Right renal pelvis (tissue), 4 donors: ENCODE results near the gene RIF1. TPM values are rescaled to one million over a fixed set of nuclear protein-coding genes. Genes with fewer than 3 reads are reported as not detected.
A peak's percentile ranks its signal among the peaks of the same experiment; 100 is the strongest.

ENCODE experiments used
- DNase-seq, 4 donors: peaks; one replicate each; pipeline ENCODE4 v3.0.0-alpha.2; 2013; ENCODE audit warnings: low read depth in 4 of 4, low spot score in 3 of 4, missing footprints in 1 of 4
- polyA plus RNA-seq, 4 donors: library from polyadenylated mRNA; unstranded; fragments of 120-200 nt; gene quantifications; one replicate each; pipeline ENCODE4 v1.2.1, GENCODE V29; 2013; ENCODE audit not compliant: insufficient read length in 4 of 4

Gene RIF1, protein sequence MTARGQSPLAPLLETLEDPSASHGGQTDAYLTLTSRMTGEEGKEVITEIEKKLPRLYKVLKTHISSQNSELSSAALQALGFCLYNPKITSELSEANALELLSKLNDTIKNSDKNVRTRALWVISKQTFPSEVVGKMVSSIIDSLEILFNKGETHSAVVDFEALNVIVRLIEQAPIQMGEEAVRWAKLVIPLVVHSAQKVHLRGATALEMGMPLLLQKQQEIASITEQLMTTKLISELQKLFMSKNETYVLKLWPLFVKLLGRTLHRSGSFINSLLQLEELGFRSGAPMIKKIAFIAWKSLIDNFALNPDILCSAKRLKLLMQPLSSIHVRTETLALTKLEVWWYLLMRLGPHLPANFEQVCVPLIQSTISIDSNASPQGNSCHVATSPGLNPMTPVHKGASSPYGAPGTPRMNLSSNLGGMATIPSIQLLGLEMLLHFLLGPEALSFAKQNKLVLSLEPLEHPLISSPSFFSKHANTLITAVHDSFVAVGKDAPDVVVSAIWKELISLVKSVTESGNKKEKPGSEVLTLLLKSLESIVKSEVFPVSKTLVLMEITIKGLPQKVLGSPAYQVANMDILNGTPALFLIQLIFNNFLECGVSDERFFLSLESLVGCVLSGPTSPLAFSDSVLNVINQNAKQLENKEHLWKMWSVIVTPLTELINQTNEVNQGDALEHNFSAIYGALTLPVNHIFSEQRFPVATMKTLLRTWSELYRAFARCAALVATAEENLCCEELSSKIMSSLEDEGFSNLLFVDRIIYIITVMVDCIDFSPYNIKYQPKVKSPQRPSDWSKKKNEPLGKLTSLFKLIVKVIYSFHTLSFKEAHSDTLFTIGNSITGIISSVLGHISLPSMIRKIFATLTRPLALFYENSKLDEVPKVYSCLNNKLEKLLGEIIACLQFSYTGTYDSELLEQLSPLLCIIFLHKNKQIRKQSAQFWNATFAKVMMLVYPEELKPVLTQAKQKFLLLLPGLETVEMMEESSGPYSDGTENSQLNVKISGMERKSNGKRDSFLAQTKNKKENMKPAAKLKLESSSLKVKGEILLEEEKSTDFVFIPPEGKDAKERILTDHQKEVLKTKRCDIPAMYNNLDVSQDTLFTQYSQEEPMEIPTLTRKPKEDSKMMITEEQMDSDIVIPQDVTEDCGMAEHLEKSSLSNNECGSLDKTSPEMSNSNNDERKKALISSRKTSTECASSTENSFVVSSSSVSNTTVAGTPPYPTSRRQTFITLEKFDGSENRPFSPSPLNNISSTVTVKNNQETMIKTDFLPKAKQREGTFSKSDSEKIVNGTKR (N-terminal part only)
- 10 to 100 TPM; 34.9 to 42.7 (median 40.8) TPM for polyA plus RNA-seq

DNA sequence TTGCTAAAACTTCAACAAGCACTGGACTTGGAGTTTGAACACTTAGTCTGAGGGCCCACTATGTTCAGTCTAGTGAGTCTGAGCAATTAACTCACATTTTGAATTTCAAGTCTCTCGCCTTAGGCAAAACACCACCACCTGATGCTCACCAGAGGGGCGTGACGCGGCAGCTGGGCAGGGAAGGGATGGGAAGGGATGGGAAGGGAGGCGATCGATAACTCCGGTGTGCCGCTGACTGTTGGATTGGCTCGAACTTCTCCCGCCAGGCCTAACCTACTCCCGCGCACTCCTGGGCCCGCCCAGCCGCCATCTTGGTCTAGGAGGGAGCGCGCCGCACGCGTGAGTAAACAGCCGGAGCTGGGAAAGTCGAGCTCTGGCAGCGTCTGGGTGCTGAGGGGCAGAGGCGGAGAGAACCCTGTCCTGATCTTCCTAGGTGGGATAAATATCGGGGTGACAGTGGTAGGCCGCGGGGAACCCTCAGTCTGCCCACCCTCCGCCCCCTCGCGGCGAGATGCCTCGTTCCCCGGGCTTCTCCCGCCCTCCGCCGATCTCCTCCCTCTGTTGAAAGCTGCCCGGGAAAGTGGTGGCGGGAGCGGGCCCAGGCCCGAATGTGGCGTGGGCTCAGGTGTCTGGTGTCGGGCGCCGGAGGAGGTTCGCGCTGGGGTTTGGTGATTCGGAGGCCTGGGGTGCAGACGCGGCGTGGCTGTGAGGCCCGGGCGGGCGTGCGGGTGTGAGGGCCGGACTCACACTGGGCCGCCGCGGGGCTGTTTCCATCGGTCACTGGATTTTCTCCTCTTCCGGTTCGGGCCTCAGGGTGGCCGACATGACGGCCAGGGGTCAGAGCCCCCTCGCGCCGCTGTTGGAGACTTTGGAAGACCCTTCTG lies at the start of gene RIF1:
Gene RIF1, plus strand, starts transcription at position 302 of the 884 bp plus-strand sequence. Its CDS starts 522 bp downstream, at position 824.
- peak; percentile 80 to 88 (median 82) for DNase-seq

DNA sequence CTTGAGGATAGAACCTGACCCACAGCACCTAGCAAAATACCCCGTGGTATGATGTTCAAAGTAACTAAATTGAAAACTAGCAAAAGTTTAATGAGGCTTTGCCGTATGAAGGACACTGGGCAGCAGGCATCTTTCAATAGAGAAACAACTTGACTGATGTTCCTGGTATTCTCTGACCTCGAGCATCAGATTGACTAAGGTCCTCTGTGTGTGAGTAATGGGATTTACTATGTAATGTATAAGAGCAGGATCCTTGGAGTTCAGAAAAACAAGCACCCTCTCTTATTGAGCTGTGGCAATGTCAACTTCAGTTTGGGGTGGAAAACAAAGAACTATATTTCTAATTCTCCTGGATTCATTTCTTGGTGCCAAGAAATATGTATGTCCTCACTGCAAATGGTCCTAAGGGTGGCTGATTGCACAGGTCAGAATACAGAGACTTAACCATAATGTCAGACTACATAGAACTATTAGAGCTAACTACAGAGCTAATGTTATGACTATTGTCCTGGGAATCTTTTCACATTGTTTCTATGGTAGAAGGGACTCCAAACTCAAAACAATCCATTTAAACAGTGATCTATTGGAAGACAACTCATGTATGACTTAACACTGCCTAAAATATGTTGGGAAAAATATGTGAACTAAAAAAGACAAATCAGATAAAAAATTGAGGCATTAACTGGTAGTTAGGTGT lies 47.9 kb upstream of the RIF1 start:
- no peak for DNase-seq

DNA sequence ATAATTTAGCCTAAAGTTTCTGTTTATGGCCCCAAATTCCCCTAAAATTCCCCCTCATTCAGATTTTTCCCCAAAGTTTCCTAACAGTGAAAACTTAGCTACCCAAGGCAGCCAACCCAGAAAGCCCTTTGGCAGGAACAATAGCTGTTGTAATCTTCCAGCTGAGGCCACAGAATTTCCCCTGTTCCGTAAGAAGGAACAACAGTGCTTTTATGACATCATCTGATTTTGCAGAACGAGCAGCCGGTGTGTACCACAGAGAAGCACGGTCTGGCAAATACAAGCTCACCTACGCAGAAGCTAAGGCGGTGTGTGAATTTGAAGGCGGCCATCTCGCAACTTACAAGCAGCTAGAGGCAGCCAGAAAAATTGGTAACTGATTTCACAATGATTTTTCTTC lies 46.0 kb upstream of the RIF1 start:
- DNase-seq = no peak

DNA sequence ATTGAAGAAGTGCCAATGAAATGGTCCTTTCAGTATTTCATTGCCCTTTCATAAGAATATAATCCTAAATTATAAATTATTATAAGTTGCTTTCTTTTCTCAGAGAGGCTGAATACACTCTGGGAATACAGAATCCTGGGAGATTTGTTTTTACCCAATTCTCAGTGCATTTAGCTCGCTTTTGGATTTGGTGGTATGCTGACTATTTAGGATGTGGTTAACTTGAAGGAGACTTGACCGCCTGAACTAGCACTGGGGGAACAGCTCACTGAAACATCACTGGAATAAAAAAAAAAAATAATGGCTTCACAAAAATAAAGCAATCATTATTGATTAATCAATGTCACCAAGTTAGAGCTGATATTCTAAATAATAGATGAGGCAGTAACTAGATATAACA lies 42.1 kb upstream of the RIF1 start:
- no peak for DNase-seq

DNA sequence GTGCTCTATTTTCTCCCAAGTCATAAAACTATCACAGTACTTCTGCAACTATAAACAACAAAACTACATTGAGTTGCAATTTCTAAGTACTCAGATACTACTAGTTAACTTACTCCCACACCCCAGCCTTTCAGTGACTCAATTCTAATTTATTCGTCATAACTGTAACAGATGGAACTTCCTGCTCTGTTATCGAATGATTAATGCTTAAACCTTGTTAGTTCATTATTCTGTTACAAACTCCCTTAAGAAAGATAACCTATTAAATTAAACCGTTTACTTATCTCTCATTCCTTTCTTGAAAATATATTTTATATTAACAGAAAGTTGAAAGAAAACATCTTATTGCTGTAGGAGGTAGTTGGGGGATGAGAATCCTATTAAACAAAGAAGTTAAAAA lies 35.3 kb upstream of the RIF1 start:
- DNase-seq = peak in 3 of 4 donors; percentile 8 to 46 (median 28)

DNA sequence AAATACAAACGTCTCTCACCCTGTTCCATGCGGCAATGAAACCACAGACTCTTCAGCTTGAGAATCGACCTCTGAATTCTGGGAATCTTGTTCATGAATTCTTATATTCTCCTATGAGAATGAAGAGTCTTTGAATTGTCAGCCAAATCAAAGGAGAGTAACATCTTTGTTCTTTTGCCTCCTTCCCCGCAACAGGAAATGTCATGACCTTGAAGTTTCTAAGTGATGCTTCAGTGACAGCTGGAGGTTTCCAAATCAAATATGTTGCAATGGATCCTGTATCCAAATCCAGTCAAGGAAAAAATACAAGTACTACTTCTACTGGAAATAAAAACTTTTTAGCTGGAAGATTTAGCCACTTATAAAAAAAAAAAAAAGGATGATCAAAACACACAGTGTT lies 30.5 kb upstream of the RIF1 start:
- no peak for DNase-seq

DNA sequence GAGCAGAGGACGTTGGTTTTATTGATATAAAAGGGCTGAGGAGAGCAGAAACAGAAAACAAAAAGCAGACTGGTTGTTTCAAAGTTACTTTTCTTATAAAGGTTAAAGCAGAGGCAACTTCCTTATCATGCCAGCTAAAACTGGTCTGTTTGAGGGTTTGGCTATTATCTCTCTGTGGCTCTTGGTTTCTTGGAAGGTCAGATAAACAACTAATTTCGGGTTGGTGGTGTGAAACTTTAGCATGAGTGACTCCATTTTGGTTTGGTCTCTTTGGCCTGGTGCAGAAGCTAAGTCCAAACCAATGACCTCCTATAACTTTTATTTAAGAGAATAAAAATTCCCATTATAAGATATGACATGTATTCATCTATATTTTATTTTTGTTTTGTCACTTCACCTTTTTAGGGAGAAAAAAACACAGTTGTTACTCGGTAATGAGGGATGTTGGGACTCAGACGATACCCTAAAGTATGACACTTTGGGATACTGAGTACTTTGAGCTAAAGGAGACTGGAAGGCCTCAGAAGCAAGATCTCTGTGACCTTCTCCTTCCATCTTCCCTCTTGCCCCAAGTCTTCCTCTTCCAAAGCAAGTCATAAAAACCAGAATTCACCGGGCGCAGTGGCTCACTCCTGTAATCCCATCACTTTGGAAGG lies 29.0 kb upstream of the RIF1 start:
- no peak for DNase-seq

DNA sequence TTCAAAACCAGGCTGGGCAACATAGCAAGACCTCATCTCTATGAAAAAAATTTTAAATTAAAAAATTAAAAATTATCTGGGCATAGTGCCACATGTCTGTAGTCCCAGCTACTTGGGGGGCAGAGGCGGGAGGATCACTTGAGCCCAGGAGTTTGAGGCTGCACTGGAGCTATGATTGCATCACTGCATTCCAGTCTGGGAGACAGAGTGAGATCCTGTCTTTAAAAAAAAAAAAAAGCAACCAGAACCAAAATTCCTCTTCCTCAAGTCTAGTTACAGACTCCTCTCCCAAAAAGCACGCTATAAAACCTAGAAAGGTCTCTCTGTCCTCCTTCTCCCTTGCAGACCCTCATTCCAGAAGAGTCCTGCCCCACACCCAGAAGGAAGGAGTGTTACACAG lies 28.4 kb upstream of the RIF1 start:
- DNase-seq = no peak

DNA sequence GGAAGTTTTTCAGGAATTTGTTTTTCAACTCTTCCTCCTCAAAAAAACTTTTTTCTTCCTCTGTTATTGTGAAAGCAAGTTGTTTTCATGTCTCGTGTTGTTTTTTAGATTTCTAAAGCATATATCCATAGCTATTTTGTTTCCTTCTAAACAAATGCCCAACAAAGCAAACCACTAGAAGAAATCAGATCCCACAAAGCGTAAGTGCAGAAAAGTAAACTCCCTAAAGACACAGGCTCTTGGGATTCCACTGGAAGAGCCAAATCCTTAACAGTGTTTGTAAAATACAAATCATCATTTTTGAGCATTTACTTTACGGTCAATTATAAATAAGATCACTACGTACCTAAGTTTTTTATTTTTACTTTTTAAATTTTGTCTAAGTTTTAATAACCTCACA lies 21.7 kb upstream of the RIF1 start:
- no peak for DNase-seq

DNA sequence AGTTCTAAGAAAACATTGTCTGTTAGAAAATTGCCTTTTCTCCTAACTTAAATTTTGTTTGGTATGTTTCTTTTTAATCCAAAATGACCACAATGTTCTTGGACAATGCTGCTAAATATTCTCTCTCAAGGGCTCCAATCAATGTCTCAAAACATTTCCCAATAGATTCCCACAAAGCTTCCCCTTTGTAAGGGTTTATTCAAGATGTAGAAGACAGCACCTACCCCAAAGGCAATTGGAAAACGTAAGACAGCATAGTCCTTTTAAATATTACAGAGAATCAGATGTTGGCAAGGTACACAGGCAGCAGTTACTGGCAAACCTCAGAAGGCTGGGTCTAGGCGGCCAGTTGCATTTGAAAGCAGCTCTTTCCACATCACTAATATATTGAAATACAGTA lies 18.3 kb upstream of the RIF1 start:
- no peak for DNase-seq

DNA sequence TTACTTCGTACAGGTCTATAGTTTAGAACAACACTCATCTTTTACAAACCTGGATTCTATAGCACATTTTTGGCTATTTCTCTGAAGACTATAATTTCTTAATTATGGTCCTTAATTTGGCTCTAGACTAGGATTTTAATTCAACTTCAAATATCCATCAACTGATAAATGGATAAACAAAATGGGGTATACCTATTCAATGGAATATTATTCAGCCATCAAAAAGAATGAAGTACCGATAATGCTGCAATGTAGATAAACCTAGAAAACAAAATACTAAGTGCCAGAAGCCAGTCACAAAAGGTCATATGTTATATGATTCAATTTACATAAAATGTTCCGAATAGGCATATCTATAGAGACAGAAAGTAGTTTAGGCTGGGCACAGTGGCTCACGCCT lies 15.2 kb upstream of the RIF1 start:
- no peak for DNase-seq

DNA sequence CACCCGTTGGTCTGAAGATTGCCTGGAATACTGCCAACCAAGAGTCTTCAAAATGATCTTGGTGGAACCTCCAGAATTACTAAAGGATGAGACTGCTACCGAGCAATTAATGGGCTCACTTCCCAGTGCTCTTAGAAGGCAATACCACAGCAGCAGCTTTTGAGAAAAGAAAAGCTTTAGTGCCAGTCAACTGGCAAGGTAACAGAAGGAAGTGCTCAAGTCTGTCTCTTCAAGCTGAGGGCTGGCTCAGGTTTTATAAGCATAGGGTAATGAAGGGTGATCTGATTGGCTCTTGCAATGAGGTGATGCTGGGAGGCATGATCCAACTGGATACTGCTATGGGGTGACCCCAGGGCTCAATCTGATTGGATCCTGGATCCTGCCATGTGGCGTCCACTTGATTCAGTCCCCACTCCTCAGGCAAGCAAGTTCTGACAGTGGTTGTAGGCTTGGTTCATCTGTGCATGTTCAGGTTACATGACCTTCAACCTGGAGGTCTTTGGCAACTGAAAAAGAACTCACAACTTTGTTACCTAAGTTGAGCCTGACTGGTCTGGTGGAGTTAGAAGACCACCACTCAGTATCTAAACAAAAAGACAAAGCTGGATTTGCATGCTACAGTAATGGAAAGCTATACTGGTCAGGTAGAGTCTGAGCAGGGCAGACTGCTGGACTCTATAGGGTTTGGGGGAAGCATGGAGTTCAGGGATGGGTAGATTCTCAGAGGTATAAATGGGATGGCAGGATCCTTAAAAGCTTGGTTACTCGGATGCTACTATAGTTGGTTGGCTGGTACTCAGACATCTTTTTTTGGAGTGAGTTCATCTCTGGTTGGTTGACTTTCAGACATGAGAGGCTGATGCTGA lies 14.0 kb upstream of the RIF1 start:
- DNase-seq = no peak

DNA sequence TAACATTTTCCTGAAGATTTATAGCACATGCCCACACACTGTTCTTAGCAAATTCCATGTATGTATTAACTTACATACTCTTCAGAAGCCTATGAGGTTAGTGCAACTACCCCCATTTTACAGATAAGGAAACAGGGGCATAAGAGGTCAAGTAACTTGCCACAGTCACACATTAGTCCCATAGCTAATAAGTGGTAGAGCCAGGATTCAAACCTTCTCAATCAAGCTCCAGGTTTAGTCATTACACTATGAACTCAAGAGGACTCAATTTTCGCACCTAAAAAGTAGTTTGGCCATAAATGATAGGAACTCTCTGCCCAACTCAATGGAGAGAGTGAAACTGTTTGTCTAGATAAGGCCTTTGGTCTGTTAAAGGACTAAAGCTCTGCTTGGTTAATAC lies 9.7 kb upstream of the RIF1 start:
- DNase-seq = no peak

DNA sequence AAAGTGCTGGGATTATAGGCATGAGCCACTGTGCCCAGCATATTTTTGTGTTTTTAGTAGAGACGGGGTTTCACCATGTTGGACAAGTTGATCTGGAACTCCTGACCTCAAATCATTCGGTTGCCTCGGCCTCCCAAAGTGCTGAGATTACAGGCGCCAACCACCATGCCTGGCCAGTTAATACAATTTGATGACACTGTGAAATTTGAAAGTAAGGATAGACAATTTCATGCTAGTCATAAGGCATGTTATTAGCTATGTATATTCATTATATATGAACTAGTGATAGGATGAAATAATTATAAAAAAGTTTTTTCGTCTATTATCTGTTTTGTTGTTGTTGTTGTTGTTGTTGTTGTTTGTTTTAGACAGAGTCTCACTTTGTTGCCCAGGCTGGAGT lies 8.6 kb upstream of the RIF1 start:
- no peak for DNase-seq

DNA sequence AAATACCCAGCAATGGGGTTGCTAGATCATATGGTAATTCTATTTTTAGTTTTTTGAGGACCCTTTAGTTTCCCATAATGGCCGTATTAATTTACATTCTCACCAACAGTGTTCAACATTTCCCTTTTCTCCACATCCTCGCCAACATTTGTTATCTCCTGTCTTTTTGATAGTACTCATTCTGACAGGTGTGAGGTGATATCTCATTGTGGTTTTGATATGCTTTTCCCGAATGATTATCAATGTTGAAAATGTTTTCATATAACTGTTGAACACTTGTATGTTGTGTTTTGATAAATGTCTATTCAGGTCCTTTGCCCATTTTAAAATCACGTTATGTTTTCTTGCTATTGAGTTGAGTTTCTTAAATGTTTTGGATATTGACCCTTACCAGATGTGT lies 5.8 kb upstream of the RIF1 start:
- DNase-seq = no peak

DNA sequence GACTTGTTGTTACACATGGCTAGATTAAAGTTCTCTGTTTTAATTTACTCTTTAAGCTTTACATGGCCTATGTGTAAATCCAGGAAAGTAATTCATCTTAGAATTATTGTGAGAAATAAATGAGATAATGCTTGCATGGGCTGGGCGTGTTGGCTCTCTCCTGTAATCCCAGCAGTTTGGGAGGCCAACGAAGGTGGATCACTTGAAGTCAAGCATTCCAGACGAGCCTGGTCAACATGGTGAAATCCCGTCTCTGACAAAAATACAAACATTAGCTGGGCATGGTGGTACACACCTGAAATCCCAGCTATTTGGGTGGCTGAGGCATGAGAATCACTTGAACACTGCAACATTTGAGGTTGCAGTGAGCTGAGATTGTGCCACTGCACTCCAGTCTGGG lies 4.3 kb upstream of the RIF1 start:
- DNase-seq = no peak

DNA sequence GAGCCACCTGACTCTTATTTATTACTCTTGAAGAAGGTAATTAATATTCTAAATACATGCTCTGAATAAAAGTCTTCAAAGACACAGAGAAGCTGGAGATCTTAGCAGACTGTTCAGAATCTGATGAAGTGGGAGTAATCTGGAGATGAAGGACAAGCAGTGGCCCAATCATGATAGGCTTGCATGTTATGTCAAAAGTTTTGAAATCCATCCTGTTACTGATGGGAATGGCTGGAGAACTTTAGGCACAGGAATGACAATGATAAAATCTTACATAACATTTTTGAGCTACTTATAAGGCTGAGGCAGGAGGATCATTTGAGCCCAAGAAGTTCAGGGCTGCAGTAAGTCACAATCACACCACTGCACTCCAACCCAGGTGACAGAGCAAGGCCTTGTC lies 2.4 kb upstream of the RIF1 start:
- no peak for DNase-seq
